GM10248 (cell line): ENCODE results near the gene PRDX5.

Experiments used
- CTCF ChIA-PET: fragments of 300-600 bp; sonication (Branson Sonifier 250); formaldehyde crosslinking; extraction: SDS; loops from one replicate; lab custom pipeline; 2021; ENCODE audit warnings: antibody characterized with exemption; lab: Yijun Ruan, JAX
- POLR2A ChIA-PET: fragments of 350-650 bp; sonication (Branson Sonifier 250); formaldehyde crosslinking; extraction: SDS; loops from one replicate; lab custom pipeline; 2020; ENCODE audit warnings: antibody characterized with exemption; lab: Yijun Ruan, JAX
- DNase-seq: peaks from one replicate; pipeline ENCODE4 v3.0.0; 2012; ENCODE audit errors: extremely low spot score
- CTCF ChIP-seq: IDR thresholded peaks from 2 replicates; pipeline ENCODE4 v1.5.1; 2012; ENCODE audit warnings: mild to moderate bottlenecking, low read depth; ENCODE audit errors: extremely low read depth, missing control alignments, control extremely low read depth

Gene PRDX5

GRCh38 chr11:64349025-64349387 lies 31.1 kb downstream of the PRDX5 start:
- ChIA-PET CTCF (interaction anchor here (1.3 to 2.9 kb wide), 3 partner anchors 17 to 48 kb away, joined by 3 to 18 read pairs (median 5); partner anchors contain the start of genes CATSPERZ and PRDX5), POLR2A (no interaction called here)
- no peak for DNase-seq
- no peak for TF ChIP-seq CTCF

GRCh38 chr11:64349404-64349803 lies 31.5 kb downstream of the PRDX5 start:
- TF ChIP-seq CTCF = no peak
- CTCF ChIA-PET = interaction anchor here (1.1 to 2.9 kb wide), 4 partner anchors 17 to 100 kb away, joined by 3 to 18 read pairs (median 4); partner anchors contain the start of genes CATSPERZ and PRDX5
- POLR2A ChIA-PET = no interaction called here
- DNase-seq = no peak

DNA sequence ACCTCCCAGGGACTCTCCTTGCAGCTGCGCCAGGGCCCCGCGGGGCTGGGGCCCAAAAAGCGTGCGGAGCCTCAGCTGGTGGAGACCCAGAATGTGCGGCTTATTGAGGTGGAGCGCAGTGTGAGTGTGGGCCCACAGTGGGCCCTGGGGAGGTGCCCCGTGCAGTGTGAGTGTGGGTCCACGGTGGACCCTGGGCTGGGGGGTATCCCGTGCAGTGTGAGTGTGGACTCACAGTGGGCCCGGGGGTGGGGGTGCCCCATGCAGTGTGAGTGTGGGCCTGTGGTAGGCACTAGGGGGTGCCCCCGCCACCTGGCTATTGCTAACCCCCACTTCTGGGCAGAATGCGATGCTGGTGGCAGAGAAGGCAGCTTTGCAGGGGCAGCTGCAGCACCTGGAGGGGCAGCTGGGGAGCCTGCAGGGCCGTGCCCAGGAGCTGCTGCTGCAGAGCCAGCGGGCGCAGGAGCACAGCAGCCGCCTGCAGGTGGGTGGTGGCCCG lies 33.3 kb downstream of the PRDX5 start:
- POLR2A ChIA-PET = no interaction called here
- CTCF ChIA-PET = interaction anchor here (1.7 to 8.5 kb wide), 4 partner anchors 8 to 47 kb away, joined by 4 to 81 read pairs (median 12); partner anchors contain the start of genes CCDC88B, PRDX5 and TRMT112
- DNase-seq = no peak
- TF ChIP-seq CTCF = no peak

GRCh38 chr11:64352099-64352994 lies 34.4 kb downstream of the PRDX5 start:
- no peak for DNase-seq
- TF ChIP-seq CTCF = no peak
- ChIA-PET POLR2A (interaction anchor here (0.6 to 1.5 kb wide), 2 partner anchors 10 to 105 kb away, joined by 3 to 5 read pairs; partner anchors contain the start of gene PPP1R14B), CTCF (interaction anchor here (1.3 to 8.5 kb wide), 7 partner anchors 9 to 81 kb away, joined by 4 to 81 read pairs (median 10); partner anchors contain the start of genes CCDC88B, ESRRA, PRDX5 and TRMT112)

- no peak for DNase-seq
- TF ChIP-seq CTCF = no peak
- ChIA-PET POLR2A (interaction anchor here (0.6 to 1.5 kb wide), 2 partner anchors 10 to 106 kb away, joined by 3 to 5 read pairs; partner anchors contain the start of gene PPP1R14B), CTCF (interaction anchor here (1.2 to 8.5 kb wide), 6 partner anchors 10 to 82 kb away, joined by 4 to 81 read pairs (median 26); partner anchors contain the start of genes CCDC88B, ESRRA, PRDX5 and TRMT112)
Measured at GRCh38 chr11:64352995-64353714, 35.2 kb downstream of the PRDX5 start.
